ENCODE data around the gene UGGT1. TPM values are rescaled to one million over a fixed set of nuclear protein-coding genes. Genes with fewer than 3 reads are reported as not detected.

Gene UGGT1
- total RNA-seq, 2 experiments from 2014 or later = 33.2 to 59.5 TPM

- H3K36me3 ChIP-seq (ENCODE audit: insufficient read depth, low read length) = no peaks in the 10 kb centered on the region
- H3K27ac ChIP-seq (ENCODE audit: low read depth, low read length, poor library complexity, severe bottlenecking) = no peak overlapping the region
- DNase-seq (ENCODE audit: low spot score) = no peak
- H3K9me2 ChIP-seq (ENCODE audit: insufficient read depth, low read length) = no peaks in the 10 kb centered on the region
- ChIA-PET CTCF (ENCODE audit: unreplicated experiment) (no interaction called here), POLR2A (no interaction called here)
- H3K4me1 ChIP-seq (ENCODE audit: insufficient read depth, low read length, poor library complexity, severe bottlenecking) = no peaks in the 10 kb centered on the region
- H3K79me2 ChIP-seq (ENCODE audit: insufficient read depth, low read depth, low read length) = no peaks in the 10 kb centered on the region
- intact Hi-C loops (cut with micrococcal nuclease; ENCODE audit: unreplicated experiment) = no loop called here
- no peak for TF ChIP-seq CTCF (conservative IDR thresholded peaks at IDR 0.05; ENCODE audit: low read length)
- no peak for TF ChIP-seq EZH2phosphoT487 (IDR thresholded peaks at IDR 0.05; ENCODE audit: borderline replicate concordance, low read depth, low read length)
- H4K20me1 ChIP-seq (ENCODE audit: insufficient read depth, low read length) = no peaks in the 10 kb centered on the region
- no peak overlapping the region for H3K4me2 ChIP-seq (ENCODE audit: low read length)
- no peaks in the 10 kb centered on the region for H3K9me3 ChIP-seq (ENCODE audit: low read length)
- H2AFZ ChIP-seq (ENCODE audit: low read length) = no peak overlapping the region
- no TSS peak for BruUV-seq (replicated peaks)
- H3K4me3 ChIP-seq (ENCODE audit: low read depth, low read length, poor library complexity, severe bottlenecking) = no peak overlapping the region
Observed at GRCh38 chr2:128214251-128214650, 123.3 kb downstream of the UGGT1 start.

- no peaks in the 10 kb centered on the region for H3K4me1 ChIP-seq (ENCODE audit: insufficient read depth, low read length, poor library complexity, severe bottlenecking)
- no peak overlapping the region for H3K27ac ChIP-seq (ENCODE audit: low read depth, low read length, poor library complexity, severe bottlenecking)
- H3K4me3 ChIP-seq (ENCODE audit: low read depth, low read length, poor library complexity, severe bottlenecking) = no peak overlapping the region
- H3K9me3 ChIP-seq (ENCODE audit: low read length) = no peaks in the 10 kb centered on the region
- H2AFZ ChIP-seq (ENCODE audit: low read length) = no peak overlapping the region
- no peak for TF ChIP-seq CTCF (conservative IDR thresholded peaks at IDR 0.05; ENCODE audit: low read length)
- DNase-seq (ENCODE audit: low spot score) = no peak
- POLR2A ChIA-PET = no interaction called here
- CTCF ChIA-PET (ENCODE audit: unreplicated experiment) = no interaction called here
- no peaks in the 10 kb centered on the region for H3K9me2 ChIP-seq (ENCODE audit: insufficient read depth, low read length)
- BruUV-seq (replicated peaks) = no TSS peak
- intact Hi-C loops (cut with micrococcal nuclease; ENCODE audit: unreplicated experiment) = no loop called here
- no peak overlapping the region for H3K4me2 ChIP-seq (ENCODE audit: low read length)
- no peaks in the 10 kb centered on the region for H4K20me1 ChIP-seq (ENCODE audit: insufficient read depth, low read length)
- no peaks in the 10 kb centered on the region for H3K79me2 ChIP-seq (ENCODE audit: insufficient read depth, low read depth, low read length)
- no peaks in the 10 kb centered on the region for H3K36me3 ChIP-seq (ENCODE audit: insufficient read depth, low read length)
Observed at GRCh38 chr2:128214866-128215460, 124.0 kb downstream of the UGGT1 start.

GRCh38 chr2:128215897-128216642, 125.1 kb downstream of the UGGT1 start:
- CTCF ChIA-PET (ENCODE audit: unreplicated experiment) = no interaction called here
- H3K36me3 ChIP-seq (ENCODE audit: insufficient read depth, low read length) = no peaks in the 10 kb centered on the region
- intact Hi-C loops (cut with micrococcal nuclease; ENCODE audit: unreplicated experiment) = no loop called here

More at GRCh38 chr2:128215897-128216642, 125.1 kb downstream of the UGGT1 start:
- Histone ChIP-seq H3K4me1 (ENCODE audit: insufficient read depth, low read length, poor library complexity, severe bottlenecking) (no peaks in the 10 kb centered on the region), H2AFZ (ENCODE audit: low read length) (no peak overlapping the region), H3K9me2 (ENCODE audit: insufficient read depth, low read length) (no peaks in the 10 kb centered on the region), H3K4me2 (ENCODE audit: low read length) (no peak overlapping the region), H3K4me3 (ENCODE audit: low read depth, low read length, poor library complexity, severe bottlenecking) (no peak overlapping the region), H3K79me2 (ENCODE audit: insufficient read depth, low read depth, low read length) (no peaks in the 10 kb centered on the region), H3K9me3 (ENCODE audit: low read length) (no peaks in the 10 kb centered on the region), H3K27ac (ENCODE audit: low read depth, low read length, poor library complexity, severe bottlenecking) (no peak overlapping the region), H4K20me1 (ENCODE audit: insufficient read depth, low read length) (no peaks in the 10 kb centered on the region)
- no TSS peak for BruUV-seq (replicated peaks)
- POLR2A ChIA-PET = interaction anchor here (0.6 to 1.5 kb wide), 4 partner anchors 20 to 340 kb away, joined by 3 to 5 read pairs (median 4); no protein-coding TSS in a partner anchor
- no peak for TF ChIP-seq EZH2phosphoT487 (IDR thresholded peaks at IDR 0.05; ENCODE audit: borderline replicate concordance, low read depth, low read length)
- no peak for TF ChIP-seq CTCF (conservative IDR thresholded peaks at IDR 0.05; ENCODE audit: low read length)
- DNase-seq (ENCODE audit: low spot score) = no peak

All from OCI-LY7 (cell line).